OCI-LY7 (cell line): ENCODE measurements around the gene GNG7. TPM values are rescaled to one million over a fixed set of nuclear protein-coding genes. Genes with fewer than 3 reads are reported as not detected.
"Not testable (repeated sequence)": the region's sequence is repeated elsewhere in the genome, so short reads cannot be mapped to it uniquely, and the experiment has no call there.

Source experiments
- BruUV-seq: library from RNA; stranded (reverse); fragments of 400-500 nt; replicated peaks from 2 replicates; lab custom pipeline; 2021; lab: Mats Ljungman, UMichigan
- CTCF ChIA-PET: fragments of 300-600 bp; sonication (Branson Sonifier 250); formaldehyde crosslinking; loops from one replicate; lab custom pipeline; 2022; ENCODE audit warnings: antibody characterized with exemption; ENCODE audit not compliant: unreplicated experiment; lab: Charles Lee
- POLR2A ChIA-PET: fragments of 300-600 bp; sonication (Branson Sonifier 250); formaldehyde crosslinking; loops from one replicate; lab custom pipeline; 2022; ENCODE audit warnings: antibody characterized with exemption; lab: Charles Lee
- DNase-seq: peaks from one replicate; pipeline ENCODE4 v3.0.0-alpha.2; 2015; ENCODE audit warnings: low spot score
- H2AFZ ChIP-seq: fragments of 200-600 bp; sonication (generic), shearing (Covaris generic); 2 replicates; pipeline ENCODE4 v1.6.1; 2014; ENCODE audit warnings: mild to moderate bottlenecking, antibody characterized with exemption, low read length, moderate library complexity
- H3K27ac ChIP-seq: fragments of 200-600 bp; sonication (generic); 2 replicates; pipeline ENCODE4 v1.5.1; 2014; ENCODE audit warnings: mixed run types, low read depth, mild to moderate bottlenecking, moderate library complexity, low read length, inconsistent platforms; ENCODE audit not compliant: poor library complexity, severe bottlenecking
- H3K36me3 ChIP-seq: fragments of 200-600 bp; sonication (generic); 2 replicates; pipeline ENCODE4 v1.6.1; 2014; ENCODE audit warnings: mild to moderate bottlenecking, antibody characterized with exemption, low read length, moderate library complexity, mixed read lengths; ENCODE audit not compliant: insufficient read depth
- H3K4me1 ChIP-seq: fragments of 200-600 bp; sonication (generic); 2 replicates; pipeline ENCODE4 v1.5.1; 2014; ENCODE audit warnings: mild to moderate bottlenecking, low read length; ENCODE audit not compliant: insufficient read depth, poor library complexity, severe bottlenecking
- H3K4me2 ChIP-seq: fragments of 200-600 bp; sonication (generic); 2 replicates; pipeline ENCODE4 v1.6.1; 2014; ENCODE audit warnings: mild to moderate bottlenecking, low read length
- H3K4me3 ChIP-seq: fragments of 200-600 bp; sonication (generic); 2 replicates; pipeline ENCODE4 v1.5.1; 2014; ENCODE audit warnings: mild to moderate bottlenecking, low read depth, low read length; ENCODE audit not compliant: poor library complexity, severe bottlenecking
- H3K79me2 ChIP-seq: fragments of 200-600 bp; sonication (generic); 2 replicates; pipeline ENCODE4 v1.6.1; 2016; ENCODE audit warnings: low read depth, mild to moderate bottlenecking, low read length, moderate library complexity, mixed read lengths; ENCODE audit not compliant: insufficient read depth
- H3K9me2 ChIP-seq: fragments of 200-600 bp; sonication (generic); 2 replicates; pipeline ENCODE4 v1.6.1; 2016; ENCODE audit warnings: mild to moderate bottlenecking, low read length, mixed read lengths; ENCODE audit not compliant: insufficient read depth
- H3K9me3 ChIP-seq: fragments of 200-600 bp; sonication (generic); 2 replicates; pipeline ENCODE4 v1.6.1; 2014; ENCODE audit warnings: mild to moderate bottlenecking, mixed run types, low read length, mixed read lengths
- H4K20me1 ChIP-seq: fragments of 200-600 bp; sonication (generic); 2 replicates; pipeline ENCODE4 v1.6.1; 2014; ENCODE audit warnings: mild to moderate bottlenecking, antibody characterized with exemption, low read length, moderate library complexity, mixed read lengths; ENCODE audit not compliant: insufficient read depth
- EZH2phosphoT487 ChIP-seq: fragments of 200-600 bp; sonication (generic); IDR thresholded peaks from 2 replicates; pipeline ENCODE4 v1.6.1; 2018; ENCODE audit warnings: low read depth, borderline replicate concordance, mild to moderate bottlenecking, mixed run types, antibody characterized with exemption, low read length, moderate library complexity, mixed read lengths
- intact Hi-C: fragments of 100-400 bp; cut with micrococcal nuclease; formaldehyde crosslinking; loops from one replicate; pipeline ENCODE4 v1.10.0; 2022; ENCODE audit not compliant: unreplicated experiment
- total RNA-seq, 2 experiments: library from RNA; depleted of rRNA in 1 of 2; stranded (reverse); fragments of >200 nt in 1 of 2; shearing (Covaris generic) in 1 of 2; gene quantifications; 2 replicates each; pipeline ENCODE4 v1.2.3, GENCODE V29; 2014 to 2022
- TF ChIP-seq, protein P1 (sequence below): fragments of 200-600 bp; sonication (generic); conservative IDR thresholded peaks from 2 replicates; pipeline ENCODE4 v1.5.1; 2014; ENCODE audit warnings: mild to moderate bottlenecking, antibody characterized with exemption, low read length, moderate library complexity, mixed read lengths

GNG7 gene
- total RNA-seq, 2 experiments from 2014 or later, result 13.9 to 15.3 TPM

- Histone ChIP-seq H3K36me3 (no peaks in the 10 kb centered on the region), H3K4me3 (no peak overlapping the region), H3K4me1 (peaks cover 29% of the 10 kb centered on the region), H2AFZ (no peak overlapping the region), H3K27ac (no peak overlapping the region), H3K79me2 (no peaks in the 10 kb centered on the region), H3K9me3 (0 out of 2 replicates have a peak, but pooled peaks cover 7% of the 10 kb centered on the region), H3K9me2 (no peaks in the 10 kb centered on the region), H4K20me1 (no peaks in the 10 kb centered on the region), H3K4me2 (no peak overlapping the region)
- intact Hi-C loops, result no loop called here
- TF ChIP-seq, protein P1, sequence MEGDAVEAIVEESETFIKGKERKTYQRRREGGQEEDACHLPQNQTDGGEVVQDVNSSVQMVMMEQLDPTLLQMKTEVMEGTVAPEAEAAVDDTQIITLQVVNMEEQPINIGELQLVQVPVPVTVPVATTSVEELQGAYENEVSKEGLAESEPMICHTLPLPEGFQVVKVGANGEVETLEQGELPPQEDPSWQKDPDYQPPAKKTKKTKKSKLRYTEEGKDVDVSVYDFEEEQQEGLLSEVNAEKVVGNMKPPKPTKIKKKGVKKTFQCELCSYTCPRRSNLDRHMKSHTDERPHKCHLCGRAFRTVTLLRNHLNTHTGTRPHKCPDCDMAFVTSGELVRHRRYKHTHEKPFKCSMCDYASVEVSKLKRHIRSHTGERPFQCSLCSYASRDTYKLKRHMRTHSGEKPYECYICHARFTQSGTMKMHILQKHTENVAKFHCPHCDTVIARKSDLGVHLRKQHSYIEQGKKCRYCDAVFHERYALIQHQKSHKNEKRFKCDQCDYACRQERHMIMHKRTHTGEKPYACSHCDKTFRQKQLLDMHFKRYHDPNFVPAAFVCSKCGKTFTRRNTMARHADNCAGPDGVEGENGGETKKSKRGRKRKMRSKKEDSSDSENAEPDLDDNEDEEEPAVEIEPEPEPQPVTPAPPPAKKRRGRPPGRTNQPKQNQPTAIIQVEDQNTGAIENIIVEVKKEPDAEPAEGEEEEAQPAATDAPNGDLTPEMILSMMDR, result no peak
- no peak for TF ChIP-seq EZH2phosphoT487
- no peak for DNase-seq
- ChIA-PET POLR2A (no interaction called here), CTCF (no interaction called here)
- BruUV-seq, result no TSS peak
These were observed 12.2 kb upstream of the GNG7 start for GRCh38 chr19:2714531-2715269.

DNA sequence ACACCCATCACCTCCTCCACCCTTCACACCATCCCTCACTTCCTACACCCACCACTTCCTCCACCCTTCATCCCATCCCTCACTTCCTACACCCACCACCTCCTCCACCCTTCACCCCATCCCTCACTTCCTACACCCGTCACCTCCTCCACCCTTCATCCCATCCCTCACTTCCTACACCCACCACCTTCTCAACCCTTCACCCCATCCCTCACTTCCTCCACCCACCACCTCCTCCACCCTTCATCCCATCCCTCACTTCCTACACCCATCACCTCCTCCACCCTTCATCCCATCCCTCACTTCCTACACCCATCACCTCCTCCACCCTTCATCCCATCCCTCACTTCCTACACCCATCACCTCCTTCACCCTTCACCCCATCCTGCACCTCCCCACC lies 11.6 kb upstream of the GNG7 start:
- H3K4me2 ChIP-seq, POLR2A ChIA-PET, H3K9me3 ChIP-seq, H3K9me2 ChIP-seq, H4K20me1 ChIP-seq, H3K79me2 ChIP-seq, H3K27ac ChIP-seq, intact Hi-C loops, DNase-seq, CTCF ChIA-PET, H2AFZ ChIP-seq, H3K36me3 ChIP-seq, BruUV-seq, H3K4me3 ChIP-seq: not testable (repeated sequence)
- H3K4me1 ChIP-seq, result peaks cover 28% of the 10 kb centered on the region

GRCh38 chr19:2713170-2713569 lies 10.7 kb upstream of the GNG7 start:
- intact Hi-C loops, BruUV-seq, POLR2A ChIA-PET: not testable (repeated sequence)

More at GRCh38 chr19:2713170-2713569, 10.7 kb upstream of the GNG7 start:
- DNase-seq, H3K79me2 ChIP-seq, H3K36me3 ChIP-seq, H4K20me1 ChIP-seq, H3K9me2 ChIP-seq, H3K4me2 ChIP-seq, CTCF ChIA-PET, H3K9me3 ChIP-seq, H2AFZ ChIP-seq, H3K27ac ChIP-seq, H3K4me3 ChIP-seq: not testable (repeated sequence)
- H3K4me1 ChIP-seq, result peaks cover 26% of the 10 kb centered on the region
